ENCODE results near the gene SMYD2.

SMYD2 gene

GRCh38 chr1:214364386-214364785, 83.4 kb downstream of the SMYD2 start:
- no peak for DNase-seq

- no peak for DNase-seq
Measured at GRCh38 chr1:214364786-214365295, 83.9 kb downstream of the SMYD2 start.

GRCh38 chr1:214367841-214368240, 86.9 kb downstream of the SMYD2 start:
- no peak for DNase-seq

GRCh38 chr1:214369364-214369763, 88.4 kb downstream of the SMYD2 start:
- no peak for DNase-seq

GRCh38 chr1:214370615-214371014, 89.7 kb downstream of the SMYD2 start:
- no peak for DNase-seq

- no peak for DNase-seq
Measured at GRCh38 chr1:214372092-214372491, 91.1 kb downstream of the SMYD2 start.

GRCh38 chr1:214377485-214377884, 96.5 kb downstream of the SMYD2 start:
- DNase-seq = no peak

- DNase-seq = no peak
Measured at GRCh38 chr1:214377886-214378285, 96.9 kb downstream of the SMYD2 start.

- DNase-seq = no peak
Measured at GRCh38 chr1:214378492-214378891, 97.5 kb downstream of the SMYD2 start.

GRCh38 chr1:214379236-214379970, 98.4 kb downstream of the SMYD2 start:
- DNase-seq = no peak

GRCh38 chr1:214380396-214380795, 99.4 kb downstream of the SMYD2 start:
- DNase-seq = no peak

- DNase-seq = no peak
Measured at GRCh38 chr1:214380986-214381695, 100.2 kb downstream of the SMYD2 start.

GRCh38 chr1:214383381-214384372, 102.7 kb downstream of the SMYD2 start:
- no peak for DNase-seq

GRCh38 chr1:214384373-214385079, 103.6 kb downstream of the SMYD2 start:
- no peak for DNase-seq

- DNase-seq = peak; percentile 49
Measured at GRCh38 chr1:214385428-214385827, 104.5 kb downstream of the SMYD2 start.

GRCh38 chr1:214386333-214386732, 105.4 kb downstream of the SMYD2 start:
- DNase-seq = no peak
